Skeletal muscle tissue (tissue), 4 donors: ENCODE measurements around the gene SPTLC1. TPM values are rescaled to one million over a fixed set of nuclear protein-coding genes. Genes with fewer than 3 reads are reported as not detected.

Source experiments
- H3K27ac ChIP-seq: one replicate; pipeline ENCODE4 v1.7.0; 2013; ENCODE audit warnings: mild to moderate bottlenecking, low read depth, low read length, inconsistent platforms
- H3K27me3 ChIP-seq, 3 donors: one replicate each; pipeline ENCODE4 v1.7.0; 2013; ENCODE audit warnings: low read length in 3 of 3; ENCODE audit not compliant: control insufficient read depth in 3 of 3, insufficient read depth in 3 of 3
- H3K36me3 ChIP-seq, 3 donors: one replicate each; pipeline ENCODE4 v1.7.0; 2013; ENCODE audit warnings: low read length in 3 of 3; ENCODE audit not compliant: control insufficient read depth in 3 of 3, insufficient read depth in 3 of 3
- H3K4me1 ChIP-seq, 3 donors: one replicate each; pipeline ENCODE4 v1.7.0; 2013; ENCODE audit warnings: low read length in 3 of 3, mild to moderate bottlenecking in 3 of 3; ENCODE audit not compliant: control insufficient read depth in 3 of 3, insufficient read depth in 3 of 3
- H3K4me3 ChIP-seq, 3 donors: one replicate each; pipeline ENCODE4 v1.7.0; 2013; ENCODE audit warnings: low read length in 3 of 3
- H3K9ac ChIP-seq, 3 donors: one replicate each; pipeline ENCODE4 v1.7.0; 2013; ENCODE audit warnings: low read length in 3 of 3, mild to moderate bottlenecking in 3 of 3, moderate library complexity in 2 of 3, low read depth in 1 of 3
- H3K9me3 ChIP-seq, 3 donors: one replicate each; pipeline ENCODE4 v1.7.0; 2013; ENCODE audit warnings: low read length in 3 of 3; ENCODE audit not compliant: control insufficient read depth in 3 of 3
- total RNA-seq: library from RNA; depleted of rRNA; stranded (reverse); fragments of >200 nt; gene quantifications from one replicate; pipeline ENCODE4 v1.2.3, GENCODE V29; 2014
- donor health status: Osteomylitis.

SPTLC1 gene
- total RNA-seq, 1 donor from 2014 or later, result 73.1 TPM

DNA sequence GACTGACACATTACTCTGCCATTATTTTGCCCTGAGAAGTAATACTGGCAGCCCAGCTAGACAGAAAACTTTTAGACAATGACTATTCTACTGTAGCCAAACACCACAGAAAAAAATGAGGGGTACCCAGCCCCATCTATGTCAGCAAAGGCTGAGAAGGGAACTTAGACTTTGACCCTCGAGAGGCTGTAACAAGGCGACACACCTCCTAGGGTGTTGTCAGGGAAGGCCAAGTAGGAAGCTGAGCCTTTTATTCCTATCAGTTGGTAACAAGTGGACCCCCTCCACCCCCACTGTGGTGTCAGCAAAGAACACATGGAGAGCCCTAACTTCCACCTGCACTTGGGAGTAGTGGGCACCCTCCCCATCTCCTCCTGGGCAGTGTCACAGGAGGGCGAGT lies 55.6 kb downstream of the SPTLC1 start:
- Histone ChIP-seq H3K4me3 (no peak overlapping the region), H3K9ac (no peak overlapping the region), H3K27ac (no peak overlapping the region), H3K4me1 (no peaks in the 10 kb centered on the region), H3K9me3 (peaks cover 0 to 6% (median 2%) of the 10 kb centered on the region in 3 donors), H3K36me3 (peaks cover 5 to 28% (median 17%) of the 10 kb centered on the region in 3 donors), H3K27me3 (no peaks in the 10 kb centered on the region)

- Histone ChIP-seq H3K4me1 (no peaks in the 10 kb centered on the region), H3K36me3 (peaks cover 5 to 24% (median 15%) of the 10 kb centered on the region in 3 donors), H3K4me3 (no peak overlapping the region), H3K27me3 (no peaks in the 10 kb centered on the region), H3K9ac (no peak overlapping the region), H3K27ac (no peak overlapping the region), H3K9me3 (peaks cover 0 to 6% (median 2%) of the 10 kb centered on the region in 3 donors)
These were observed 56.3 kb downstream of the SPTLC1 start for GRCh38 chr9:92058723-92059444.

DNA sequence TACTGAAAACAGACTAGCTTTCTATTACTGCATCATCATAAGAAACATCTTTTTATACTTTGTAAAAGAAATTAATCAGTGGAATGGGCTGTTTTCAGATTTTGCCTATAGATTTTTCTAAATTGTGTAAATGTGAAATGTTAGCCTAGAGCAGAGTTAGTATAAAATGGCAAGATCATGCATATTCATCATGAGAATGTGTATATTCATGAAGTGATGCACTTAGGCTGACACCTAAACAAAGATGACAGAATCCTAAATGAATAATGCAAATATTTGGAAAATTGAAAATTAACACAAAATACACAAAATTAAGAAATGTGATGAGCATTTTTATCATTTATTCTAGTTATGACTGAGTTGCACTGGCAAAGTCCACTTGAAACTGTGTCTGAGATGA lies 57.2 kb downstream of the SPTLC1 start:
- peaks cover 5 to 28% (median 22%) of the 10 kb centered on the region in 3 donors for H3K36me3 ChIP-seq
- no peak overlapping the region for H3K4me3 ChIP-seq
- peaks cover 0 to 6% (median 2%) of the 10 kb centered on the region in 3 donors for H3K9me3 ChIP-seq
- H3K9ac ChIP-seq, result no peak overlapping the region
- H3K4me1 ChIP-seq, result no peaks in the 10 kb centered on the region
- no peaks in the 10 kb centered on the region for H3K27me3 ChIP-seq
- H3K27ac ChIP-seq, result no peak overlapping the region

DNA sequence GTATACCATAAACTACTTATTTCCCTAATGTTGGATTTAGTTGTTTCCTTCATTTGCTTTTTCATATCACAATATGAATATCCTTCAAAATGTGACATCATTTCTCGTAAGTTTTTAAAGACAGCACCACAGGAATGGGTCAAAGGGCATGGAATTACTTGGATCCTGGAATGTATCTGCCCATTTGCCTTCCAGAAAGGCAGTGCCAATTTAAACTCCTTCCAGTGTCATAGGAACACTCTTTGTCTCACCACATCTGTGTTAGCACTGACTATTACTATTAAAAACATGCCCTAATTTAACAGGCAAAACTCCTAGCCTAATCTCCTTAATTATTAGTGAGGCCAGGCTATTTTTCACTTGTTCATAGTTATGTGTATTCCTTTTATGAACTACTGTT lies 58.0 kb downstream of the SPTLC1 start:
- Histone ChIP-seq H3K4me3 (no peak overlapping the region), H3K9me3 (peaks cover 0 to 4% (median 2%) of the 10 kb centered on the region in 3 donors), H3K4me1 (no peaks in the 10 kb centered on the region), H3K27me3 (no peaks in the 10 kb centered on the region), H3K27ac (no peak overlapping the region), H3K36me3 (peaks cover 5 to 24% (median 22%) of the 10 kb centered on the region in 3 donors), H3K9ac (no peak overlapping the region)

GRCh38 chr9:92055624-92056023 lies 59.6 kb downstream of the SPTLC1 start:
- H3K4me3 ChIP-seq, result no peak overlapping the region
- peaks cover 5 to 22% (median 22%) of the 10 kb centered on the region in 3 donors for H3K36me3 ChIP-seq
- H3K9ac ChIP-seq, result no peak overlapping the region
- H3K4me1 ChIP-seq, result no peaks in the 10 kb centered on the region
- no peaks in the 10 kb centered on the region for H3K27me3 ChIP-seq
- no peaks in the 10 kb centered on the region for H3K9me3 ChIP-seq
- no peak overlapping the region for H3K27ac ChIP-seq

DNA sequence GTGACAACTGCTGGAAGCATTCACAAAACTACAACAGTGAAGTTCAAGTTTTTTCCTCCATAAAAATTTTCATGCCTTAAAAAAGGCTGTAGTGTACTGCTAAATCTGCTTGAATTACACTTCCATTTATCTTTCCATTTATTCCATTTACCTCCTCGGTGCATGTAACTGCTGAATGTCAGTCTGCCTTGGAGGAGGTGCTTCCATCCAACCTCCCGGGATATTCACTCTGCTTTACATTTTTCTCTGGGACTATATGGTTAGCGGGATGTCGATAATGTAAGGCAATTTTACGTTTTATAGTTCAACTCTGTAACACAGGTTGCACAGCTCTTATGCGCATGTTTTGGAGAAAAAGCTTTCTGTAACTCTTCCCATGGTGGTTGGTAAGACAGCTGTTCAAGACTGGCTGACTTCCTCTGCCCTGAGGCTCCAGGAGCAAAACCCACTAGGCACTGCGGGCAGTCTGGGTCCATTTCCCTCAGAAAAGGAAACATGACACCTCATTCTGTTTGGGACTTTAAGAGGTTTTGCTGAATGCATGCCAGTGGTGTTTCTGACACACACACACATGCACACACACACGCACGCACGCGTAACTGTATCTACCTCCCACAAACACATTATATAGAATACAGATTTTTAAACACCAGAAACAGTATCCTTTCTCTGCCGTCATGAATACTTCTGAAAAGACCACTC lies 66.1 kb downstream of the SPTLC1 start:
- Histone ChIP-seq H3K27me3 (no peaks in the 10 kb centered on the region), H3K27ac (no peak overlapping the region), H3K4me1 (no peaks in the 10 kb centered on the region), H3K36me3 (peaks cover 15 to 48% (median 36%) of the 10 kb centered on the region in 3 donors), H3K9ac (no peak overlapping the region), H3K9me3 (no peaks in the 10 kb centered on the region), H3K4me3 (no peak overlapping the region)

DNA sequence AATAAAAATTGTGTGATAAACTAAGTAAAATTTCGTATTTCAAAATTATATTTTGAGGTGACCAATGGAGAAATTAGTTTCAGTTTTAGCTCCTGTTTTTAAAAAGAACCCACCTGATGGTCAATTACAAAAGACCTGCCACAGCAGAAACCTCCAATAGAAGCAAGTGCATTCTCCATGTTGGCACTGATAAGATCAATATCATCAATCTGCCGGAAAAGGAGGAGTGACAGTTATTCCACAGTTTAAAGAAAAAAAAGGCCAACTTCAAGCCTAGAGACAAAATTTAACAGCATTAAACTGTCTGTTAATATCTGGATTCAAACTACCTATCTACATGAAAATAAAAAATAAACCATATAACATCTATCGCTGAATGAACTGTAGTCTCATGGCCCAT lies 67.7 kb downstream of the SPTLC1 start:
- Histone ChIP-seq H3K4me3 (no peak overlapping the region), H3K36me3 (peaks cover 31 to 57% (median 45%) of the 10 kb centered on the region in 3 donors), H3K9me3 (peaks cover 0 to 3% (median 0%) of the 10 kb centered on the region in 3 donors), H3K27ac (no peak overlapping the region), H3K27me3 (no peaks in the 10 kb centered on the region), H3K9ac (no peak overlapping the region), H3K4me1 (no peaks in the 10 kb centered on the region)

GRCh38 chr9:92046676-92047075 lies 68.5 kb downstream of the SPTLC1 start:
- H3K36me3 ChIP-seq, result peaks cover 37 to 65% (median 53%) of the 10 kb centered on the region in 3 donors

GRCh38 chr9:92044936-92045335 lies 70.3 kb downstream of the SPTLC1 start:
- Histone ChIP-seq H3K27ac (no peak overlapping the region), H3K27me3 (no peaks in the 10 kb centered on the region), H3K9ac (no peak overlapping the region), H3K9me3 (peaks cover 0 to 6% (median 0%) of the 10 kb centered on the region in 3 donors), H3K36me3 (peaks cover 37 to 64% (median 54%) of the 10 kb centered on the region in 3 donors), H3K4me3 (no peak overlapping the region), H3K4me1 (no peaks in the 10 kb centered on the region)

More at GRCh38 chr9:92046676-92047075, 68.5 kb downstream of the SPTLC1 start:
- Histone ChIP-seq H3K27ac (no peak overlapping the region), H3K4me3 (no peak overlapping the region), H3K27me3 (no peaks in the 10 kb centered on the region), H3K4me1 (no peaks in the 10 kb centered on the region), H3K9ac (no peak overlapping the region), H3K9me3 (peaks cover 0 to 6% (median 0%) of the 10 kb centered on the region in 3 donors)

DNA sequence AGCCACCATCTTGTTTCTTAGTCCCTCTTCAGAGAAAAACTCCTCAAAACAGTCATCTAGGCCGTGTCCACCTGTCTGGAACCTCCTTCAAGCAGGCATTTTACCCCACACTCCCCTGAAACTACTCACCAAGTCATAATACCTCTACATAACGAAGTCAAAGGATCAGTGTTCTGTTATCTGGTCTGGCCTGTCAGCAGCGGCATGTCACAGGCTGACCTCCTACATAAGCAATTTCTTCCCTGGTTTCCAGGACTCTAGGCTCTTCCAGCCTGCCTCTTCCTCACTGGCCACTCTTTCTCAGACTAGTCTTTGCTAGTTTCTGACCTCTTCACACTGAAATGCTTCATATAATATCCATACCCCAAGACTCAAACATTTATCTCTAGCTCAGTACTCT lies 72.2 kb downstream of the SPTLC1 start:
- Histone ChIP-seq H3K4me1 (no peaks in the 10 kb centered on the region), H3K9ac (no peak overlapping the region), H3K4me3 (no peak overlapping the region), H3K9me3 (peaks cover 0 to 6% (median 0%) of the 10 kb centered on the region in 3 donors), H3K27me3 (no peaks in the 10 kb centered on the region), H3K27ac (no peak overlapping the region), H3K36me3 (peaks cover 40 to 58% (median 54%) of the 10 kb centered on the region in 3 donors)
